Neutrophil (primary cell): ENCODE measurements around the gene GDI2.

Source experiments
- H3K27ac ChIP-seq: fragments of 200-600 bp; sonication (generic); 2 replicates; pipeline ENCODE4 v1.5.1; 2016; ENCODE audit warnings: mild to moderate bottlenecking, moderate library complexity
- H3K27me3 ChIP-seq: fragments of 200-600 bp; sonication (generic); 2 replicates; pipeline ENCODE4 v1.6.0; 2016; ENCODE audit warnings: mild to moderate bottlenecking
- H3K36me3 ChIP-seq: fragments of 200-600 bp; sonication (generic); 2 replicates; pipeline ENCODE4 v1.5.1; 2017
- H3K4me1 ChIP-seq, 2 experiments: fragments of 200-600 bp in 1 of 2; sonication (generic) in 1 of 2; 1 replicate in 1 of 2; 2 replicates in 1 of 2; pipeline versions ENCODE4 v1.5.1 to v1.6.1; 2013 to 2016; ENCODE audit warnings: low read depth in 1 of 2, low read length in 1 of 2, mild to moderate bottlenecking in 1 of 2, moderate library complexity in 1 of 2; ENCODE audit not compliant: control insufficient read depth in 1 of 2, insufficient read depth in 1 of 2
- H3K4me3 ChIP-seq, 2 experiments: fragments of 200-600 bp in 1 of 2; sonication (generic) in 1 of 2; 1 replicate in 1 of 2; 2 replicates in 1 of 2; pipeline ENCODE4 v1.5.1; 2013 to 2016; ENCODE audit warnings: low read depth in 1 of 2, low read length in 1 of 2, mild to moderate bottlenecking in 1 of 2, moderate library complexity in 1 of 2
- H3K9me3 ChIP-seq: fragments of 200-600 bp; sonication (generic); 2 replicates; pipeline ENCODE4 v1.5.1; 2016
- TF ChIP-seq, protein P1 (sequence below): fragments of 200-600 bp; sonication (generic); IDR thresholded peaks from 2 replicates; pipeline ENCODE4 v1.5.1; 2016; ENCODE audit warnings: antibody characterized with exemption

The GDI2 gene

DNA sequence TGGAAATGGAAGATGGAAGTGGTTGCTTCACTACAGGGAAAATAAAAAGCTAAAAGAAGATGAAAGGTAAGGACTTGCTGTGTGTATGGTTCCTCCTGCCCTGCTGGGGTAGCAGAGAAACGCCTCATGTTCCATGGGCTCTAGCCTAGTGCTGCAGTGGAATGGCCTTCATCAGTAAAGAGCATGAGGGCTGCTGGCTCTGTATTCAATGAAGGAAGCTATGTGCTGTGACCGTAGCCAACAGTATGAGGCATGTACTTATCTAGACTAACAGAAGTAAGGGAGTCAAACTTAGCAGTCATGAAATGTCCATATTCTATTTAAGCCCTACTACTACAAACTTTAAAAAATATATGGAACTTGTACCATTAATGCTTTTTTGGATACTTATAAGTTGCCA lies 54.3 kb downstream of the GDI2 start:
- Histone ChIP-seq H3K27ac (no peak overlapping the region), H3K9me3 (no peaks in the 10 kb centered on the region), H3K4me3 (no peak overlapping the region), H3K27me3 (no peaks in the 10 kb centered on the region), H3K36me3 (peaks cover 69% of the 10 kb centered on the region), H3K4me1 (no peaks in the 10 kb centered on the region)
- TF ChIP-seq, protein P1, sequence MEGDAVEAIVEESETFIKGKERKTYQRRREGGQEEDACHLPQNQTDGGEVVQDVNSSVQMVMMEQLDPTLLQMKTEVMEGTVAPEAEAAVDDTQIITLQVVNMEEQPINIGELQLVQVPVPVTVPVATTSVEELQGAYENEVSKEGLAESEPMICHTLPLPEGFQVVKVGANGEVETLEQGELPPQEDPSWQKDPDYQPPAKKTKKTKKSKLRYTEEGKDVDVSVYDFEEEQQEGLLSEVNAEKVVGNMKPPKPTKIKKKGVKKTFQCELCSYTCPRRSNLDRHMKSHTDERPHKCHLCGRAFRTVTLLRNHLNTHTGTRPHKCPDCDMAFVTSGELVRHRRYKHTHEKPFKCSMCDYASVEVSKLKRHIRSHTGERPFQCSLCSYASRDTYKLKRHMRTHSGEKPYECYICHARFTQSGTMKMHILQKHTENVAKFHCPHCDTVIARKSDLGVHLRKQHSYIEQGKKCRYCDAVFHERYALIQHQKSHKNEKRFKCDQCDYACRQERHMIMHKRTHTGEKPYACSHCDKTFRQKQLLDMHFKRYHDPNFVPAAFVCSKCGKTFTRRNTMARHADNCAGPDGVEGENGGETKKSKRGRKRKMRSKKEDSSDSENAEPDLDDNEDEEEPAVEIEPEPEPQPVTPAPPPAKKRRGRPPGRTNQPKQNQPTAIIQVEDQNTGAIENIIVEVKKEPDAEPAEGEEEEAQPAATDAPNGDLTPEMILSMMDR: no peak

DNA sequence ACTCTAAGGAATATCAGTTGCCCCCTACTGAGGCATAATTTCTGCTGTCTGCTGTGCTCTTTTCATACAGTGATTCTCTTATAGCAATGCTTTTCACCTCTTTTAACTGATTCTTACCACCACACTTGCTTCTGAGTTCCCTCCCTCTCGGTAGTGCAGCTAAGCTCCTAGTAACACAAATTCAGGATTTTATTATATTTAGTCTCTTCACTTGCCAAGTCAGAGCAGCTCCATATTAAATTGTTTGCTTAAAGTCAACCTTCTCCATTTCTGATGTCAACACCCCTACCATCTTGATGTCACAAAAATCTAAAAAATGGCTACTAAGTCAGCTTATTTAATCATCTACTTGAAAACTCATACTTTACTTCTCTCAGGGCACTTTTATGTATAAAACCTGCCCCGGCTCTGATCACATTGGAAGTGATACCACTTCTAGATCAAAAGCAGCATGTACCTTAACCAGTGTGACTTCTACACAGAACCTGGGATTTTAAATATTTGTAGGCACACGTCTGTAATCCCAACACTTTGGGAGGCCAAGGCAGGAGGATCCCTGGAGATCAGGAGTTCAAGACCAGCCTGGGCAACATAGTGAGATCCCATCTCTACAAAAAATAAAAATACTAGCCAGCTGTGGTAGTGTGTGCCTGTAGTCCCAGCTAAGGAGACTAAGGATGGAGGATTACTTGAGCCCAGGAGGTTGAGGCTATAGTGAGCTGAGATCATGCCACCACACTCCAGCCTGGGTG lies 55.3 kb downstream of the GDI2 start:
- Histone ChIP-seq H3K4me1 (no peaks in the 10 kb centered on the region), H3K9me3 (no peaks in the 10 kb centered on the region), H3K36me3 (peaks cover 59% of the 10 kb centered on the region), H3K27ac (no peak overlapping the region), H3K27me3 (no peaks in the 10 kb centered on the region), H3K4me3 (no peak overlapping the region)
- TF ChIP-seq, protein P1: no peak

DNA sequence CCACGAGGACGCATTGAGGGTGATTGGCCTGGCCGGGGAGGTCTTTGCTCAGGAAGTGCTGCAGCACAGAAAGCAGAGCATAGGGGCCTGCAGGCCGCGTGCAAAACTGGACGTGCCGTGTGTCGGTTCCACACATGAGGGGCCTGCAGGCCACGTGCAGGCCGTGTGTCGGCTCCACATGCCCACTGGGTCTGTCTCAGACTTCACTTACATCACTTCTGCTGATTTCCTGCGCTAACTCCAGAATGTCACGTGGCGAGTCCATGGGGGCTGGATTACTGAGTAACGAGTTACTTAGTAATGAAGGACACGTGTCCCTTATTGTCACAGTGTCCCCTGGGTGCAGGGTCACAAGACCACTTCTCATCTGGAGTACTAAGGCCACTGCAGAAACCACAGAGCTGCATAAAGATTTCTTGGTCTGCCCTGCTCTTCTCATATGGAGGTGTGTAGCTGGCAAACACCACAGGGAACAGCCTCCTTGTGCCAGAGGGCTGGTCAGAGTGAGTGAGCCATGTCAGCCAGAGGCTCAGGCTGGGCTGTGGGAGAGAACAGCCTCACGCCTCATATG lies 60.8 kb downstream of the GDI2 start:
- Histone ChIP-seq H3K27me3 (no peaks in the 10 kb centered on the region), H3K4me3 (no peak overlapping the region), H3K27ac (no peak overlapping the region), H3K9me3 (no peaks in the 10 kb centered on the region), H3K4me1 (peaks cover 7 to 15% of the 10 kb centered on the region in 2 experiments), H3K36me3 (peaks cover 33% of the 10 kb centered on the region)
- TF ChIP-seq, protein P1: no peak

DNA sequence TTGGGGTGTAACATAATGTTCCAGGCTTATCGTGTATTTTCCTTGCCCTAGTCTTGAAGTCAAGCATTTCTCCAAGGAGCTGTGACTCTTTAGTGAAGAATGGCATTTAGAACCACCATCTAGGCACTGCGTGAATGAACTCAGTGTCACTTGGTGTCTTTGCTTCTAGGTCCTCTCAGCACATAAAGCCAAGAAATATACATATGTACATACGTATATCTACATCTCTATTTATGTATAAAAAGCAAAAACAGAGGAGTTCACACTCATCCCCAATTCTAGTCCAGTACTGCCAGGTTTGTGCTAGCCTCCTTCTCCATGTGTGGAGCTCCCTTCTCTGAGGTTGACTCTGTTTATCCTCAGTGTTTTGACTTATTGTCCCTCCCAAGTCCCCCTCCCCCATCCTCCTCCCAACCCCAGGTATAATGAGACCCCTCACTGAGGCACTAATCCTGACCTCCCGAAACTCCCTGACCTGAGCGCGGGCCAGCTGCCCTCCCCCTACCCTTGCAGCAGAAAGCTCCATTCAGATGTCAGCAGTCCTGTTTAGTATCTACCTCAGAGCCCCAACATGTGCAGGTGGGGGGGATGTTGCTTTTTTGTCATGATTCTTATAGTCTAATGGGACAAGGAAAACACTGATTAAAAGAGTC lies 61.5 kb downstream of the GDI2 start:
- TF ChIP-seq, protein P1: no peak
- Histone ChIP-seq H3K36me3 (peaks cover 33% of the 10 kb centered on the region), H3K27me3 (no peaks in the 10 kb centered on the region)

DNA sequence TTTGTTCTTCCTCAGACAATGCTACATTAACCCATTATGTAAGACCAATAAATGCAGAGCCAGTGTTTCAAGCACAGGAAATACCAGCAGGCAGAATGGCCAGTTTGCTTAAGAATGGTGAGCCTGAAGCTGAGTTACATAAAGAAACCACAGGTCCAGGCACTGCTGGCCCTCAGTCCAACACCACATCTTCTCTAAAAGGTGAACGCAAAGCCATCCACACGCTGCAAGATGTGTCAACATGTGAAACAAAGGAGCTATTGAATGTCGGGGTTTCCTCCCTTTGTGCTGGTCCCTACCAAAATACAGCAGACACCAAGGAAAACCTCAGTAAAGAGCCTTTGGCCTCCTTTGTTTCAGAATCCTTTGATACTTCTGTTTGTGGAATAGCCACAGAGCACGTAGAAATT lies 64.8 kb downstream of the GDI2 start:
- TF ChIP-seq, protein P1: no peak
- Histone ChIP-seq H3K27ac (no peak overlapping the region), H3K27me3 (no peaks in the 10 kb centered on the region), H3K36me3 (peaks cover 53% of the 10 kb centered on the region), H3K4me1 (peaks cover 7 to 20% of the 10 kb centered on the region in 2 experiments), H3K9me3 (no peaks in the 10 kb centered on the region), H3K4me3 (no peak overlapping the region)

More for the DNA sequence above, 61.5 kb downstream of the GDI2 start:
- Histone ChIP-seq H3K27ac (no peak overlapping the region), H3K9me3 (no peaks in the 10 kb centered on the region), H3K4me1 (peaks cover 7 to 20% of the 10 kb centered on the region in 2 experiments), H3K4me3 (no peak overlapping the region)
